GM19239 (cell line): Measurements from ENCODE around the gene KDM4E.
"Not testable (repeated sequence)": the region's sequence is repeated elsewhere in the genome, so short reads cannot be mapped to it uniquely, and the experiment has no call there.

ENCODE experiments used
- DNase-seq: peaks from one replicate; pipeline ENCODE4 v3.0.0; 2011; ENCODE audit warnings: low spot score; ENCODE audit not compliant: insufficient read length
- FAIRE-seq: peaks from 2 replicates; lab custom pipeline; 2011; peaks lifted over from hg19 to GRCh38; lab: Jason Lieb, UNC

KDM4E gene

GRCh38 chr11:95024958-95025357, at the start of gene KDM4E:
Gene KDM4E (plus strand): TSS chr11:95025258. CDS start chr11:95025558, 300 bp downstream.
- FAIRE-seq (no peak), DNase-seq (no peak)

GRCh38 chr11:94975599-94975998, 49.5 kb upstream of the KDM4E start:
- peak; percentile 78 for FAIRE-seq
- no peak for DNase-seq

- no peak for FAIRE-seq
- DNase-seq = no peak
Observed at GRCh38 chr11:94987378-94987777, 37.7 kb upstream of the KDM4E start.

- FAIRE-seq = no peak
- DNase-seq = no peak
Observed at GRCh38 chr11:94988748-94989147, 36.3 kb upstream of the KDM4E start.

GRCh38 chr11:94993400-94993943, 31.6 kb upstream of the KDM4E start:
- FAIRE-seq (no peak), DNase-seq (no peak)

GRCh38 chr11:94997437-94997836, 27.6 kb upstream of the KDM4E start:
- DNase-seq = no peak
- FAIRE-seq = no peak

- FAIRE-seq (no peak), DNase-seq (no peak)
Observed at GRCh38 chr11:94998285-94998684, 26.8 kb upstream of the KDM4E start.

GRCh38 chr11:95003716-95004115, 21.3 kb upstream of the KDM4E start:
- FAIRE-seq (no peak), DNase-seq (no peak)

- no peak for FAIRE-seq
- no peak for DNase-seq
Observed at GRCh38 chr11:95005642-95006041, 19.4 kb upstream of the KDM4E start.

GRCh38 chr11:95011376-95011775, 13.7 kb upstream of the KDM4E start:
- no peak for FAIRE-seq
- DNase-seq = no peak

- DNase-seq = no peak
- no peak for FAIRE-seq
Observed at GRCh38 chr11:95014184-95014821, 10.8 kb upstream of the KDM4E start.

GRCh38 chr11:95016139-95016538, 8.9 kb upstream of the KDM4E start:
- DNase-seq = no peak
- no peak for FAIRE-seq

- DNase-seq, FAIRE-seq: not testable (repeated sequence)
Observed at GRCh38 chr11:95021468-95021867, 3.6 kb upstream of the KDM4E start.

GRCh38 chr11:95025594-95025993, 536 bp downstream of the KDM4E start:
- DNase-seq, FAIRE-seq: not testable (repeated sequence)

GRCh38 chr11:95028357-95028756, 3.3 kb downstream of the KDM4E start:
- no peak for DNase-seq

GRCh38 chr11:95033051-95033450, 8.0 kb downstream of the KDM4E start:
- DNase-seq (no peak), FAIRE-seq (no peak)

More at GRCh38 chr11:95028357-95028756, 3.3 kb downstream of the KDM4E start:
- no peak for FAIRE-seq

- no peak for DNase-seq
- no peak for FAIRE-seq
Observed at GRCh38 chr11:95035316-95035715, 10.3 kb downstream of the KDM4E start.

- DNase-seq, FAIRE-seq: not testable (repeated sequence)
Observed at GRCh38 chr11:95037356-95038035, 12.4 kb downstream of the KDM4E start.

- DNase-seq = no peak
- FAIRE-seq = no peak
Observed at GRCh38 chr11:95042239-95042638, 17.2 kb downstream of the KDM4E start.

GRCh38 chr11:95042906-95043305, 17.8 kb downstream of the KDM4E start:
- FAIRE-seq (no peak), DNase-seq (no peak)

- no peak for DNase-seq
- no peak for FAIRE-seq
Observed at GRCh38 chr11:95044010-95044409, 19.0 kb downstream of the KDM4E start.
